Iris pigment epithelial cell (primary cell): ENCODE measurements around the gene MRPL20.

Source experiments
- DNase-seq: peaks from one replicate; pipeline ENCODE4 v3.0.0-alpha.2; 2011; ENCODE audit warnings: low read depth

The MRPL20 gene

DNA sequence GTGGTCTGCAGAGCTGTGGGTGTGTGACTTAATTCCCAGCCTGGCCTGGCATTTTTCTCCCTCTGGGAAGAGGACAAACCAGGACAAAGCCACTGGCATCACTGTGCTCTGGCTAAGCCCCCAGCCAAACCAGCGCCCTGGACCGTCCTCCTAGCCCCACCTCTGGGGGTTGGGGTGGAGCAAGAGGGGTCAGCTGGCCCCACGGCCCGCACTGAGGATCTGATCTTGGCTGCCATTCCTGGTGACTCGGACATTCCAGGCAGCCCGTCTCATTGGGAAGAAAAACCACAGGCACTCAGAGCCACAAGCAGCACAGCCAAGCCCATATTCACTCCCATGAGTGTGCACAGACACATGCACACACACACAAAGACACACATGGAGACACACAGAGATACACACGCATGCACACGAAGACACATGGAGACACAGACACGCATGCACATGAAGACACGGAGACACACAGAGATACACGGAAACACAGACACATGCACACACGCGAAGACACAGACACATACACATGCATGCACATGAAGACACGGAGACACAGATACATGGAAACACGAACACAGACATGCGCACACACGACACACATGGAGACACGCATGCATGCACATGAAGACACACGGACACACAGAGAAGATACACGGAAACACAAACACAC lies 46.5 kb downstream of the MRPL20 start:
- DNase-seq = peak; percentile 94

DNA sequence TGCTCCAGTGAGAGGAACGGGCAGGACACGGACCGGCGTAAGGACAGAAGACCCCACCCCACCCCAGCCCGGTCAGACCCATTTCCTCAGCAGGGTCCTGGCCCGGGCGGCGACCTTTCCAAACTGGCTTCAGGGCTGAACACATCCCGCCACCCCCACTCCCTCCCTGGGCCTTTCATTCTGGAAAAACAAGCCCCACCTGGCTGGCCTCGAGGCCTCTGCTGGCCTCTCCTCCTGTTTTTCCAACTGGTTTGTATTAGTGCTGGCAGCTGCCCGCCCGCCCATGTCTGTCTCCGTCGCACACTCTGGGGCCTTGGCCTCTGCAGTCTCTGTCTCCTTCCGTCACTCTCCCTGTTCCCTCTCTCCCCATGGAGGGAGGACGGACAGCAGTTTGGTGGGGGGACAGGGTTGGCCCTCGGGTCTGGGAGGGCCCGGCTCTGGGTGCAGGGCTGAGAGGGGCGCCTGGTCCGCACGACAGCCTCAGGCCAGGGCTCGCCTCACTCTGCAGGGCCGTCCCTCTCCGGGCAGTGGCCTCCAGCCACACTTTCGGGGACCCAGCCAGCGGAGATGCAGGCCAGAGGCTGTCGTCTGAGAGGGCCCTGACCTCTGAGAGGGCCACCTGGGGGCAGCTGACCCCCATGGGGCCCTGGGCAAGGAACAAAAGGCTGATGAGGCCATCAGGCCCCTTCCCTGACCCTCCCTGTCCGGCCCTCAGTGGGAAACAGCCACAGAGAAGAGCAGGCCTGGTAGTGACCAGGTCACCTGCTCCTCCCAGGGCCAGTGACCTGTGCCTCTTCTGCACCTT lies 47.2 kb downstream of the MRPL20 start:
- no peak for DNase-seq

DNA sequence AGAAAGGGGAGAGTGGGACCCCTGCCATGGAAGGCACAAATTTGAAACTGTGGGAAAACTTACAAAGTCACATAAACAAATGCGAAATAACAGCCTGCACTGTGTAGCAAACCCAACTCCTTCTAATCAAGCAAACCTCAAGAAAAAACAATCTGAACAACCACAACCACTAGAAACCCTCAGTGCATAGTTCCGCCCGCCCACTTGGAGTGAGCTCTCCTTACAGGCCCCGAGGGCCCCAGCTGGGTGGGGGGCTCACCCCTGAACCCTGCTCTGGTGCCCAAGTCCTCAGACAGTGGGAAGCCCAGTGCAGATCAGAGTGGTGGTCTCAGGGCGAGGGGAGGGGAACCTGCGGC lies 47.8 kb downstream of the MRPL20 start:
- DNase-seq = peak; percentile 79

DNA sequence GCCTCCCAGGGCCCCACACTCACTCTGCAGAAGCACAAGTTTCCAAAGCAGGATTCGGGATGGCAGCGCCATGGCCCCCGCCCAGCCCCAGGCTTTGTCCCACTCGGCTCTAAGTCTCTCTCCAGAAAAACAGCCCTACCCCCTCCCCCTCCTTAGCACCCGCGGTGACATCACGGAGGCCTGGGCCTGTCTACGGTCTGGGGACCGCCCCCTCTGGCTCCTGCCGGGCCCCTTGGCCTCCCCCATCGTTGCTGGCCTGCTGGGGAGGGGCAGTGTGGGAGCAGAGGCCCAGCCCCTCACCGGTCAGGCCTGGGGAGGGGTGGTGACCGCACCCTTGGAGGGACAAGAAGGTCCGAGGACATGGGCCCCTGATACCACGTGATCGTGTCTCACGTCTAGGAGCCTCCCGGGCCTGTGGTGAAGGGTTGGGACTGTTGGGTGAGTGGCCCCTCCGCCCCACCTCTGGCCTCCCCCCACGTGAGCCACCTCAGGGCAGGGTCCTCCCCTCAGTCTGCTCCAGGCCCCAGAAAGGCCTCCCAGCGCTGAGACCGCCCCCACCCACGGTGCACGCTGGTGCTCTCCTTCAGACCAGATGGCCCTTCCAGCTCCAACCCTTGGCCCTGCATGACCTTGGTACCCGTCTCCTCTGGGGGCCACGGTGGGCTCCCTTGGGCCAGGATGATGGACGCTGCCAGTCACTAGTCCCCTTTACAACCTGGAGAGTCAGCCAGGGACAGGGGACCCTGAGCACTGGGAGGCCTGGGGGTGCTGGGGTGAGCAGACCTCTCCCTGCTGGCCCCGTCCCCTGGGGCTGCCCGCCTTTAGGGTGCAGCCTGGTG lies 48.4 kb downstream of the MRPL20 start, which contains the start of gene MXRA8:
TSS of gene MXRA8 (minus strand) at position 123 of the 839 bp plus-strand sequence. CDS start at position 72, 51 bp downstream.
- peak; percentile 63 for DNase-seq

DNA sequence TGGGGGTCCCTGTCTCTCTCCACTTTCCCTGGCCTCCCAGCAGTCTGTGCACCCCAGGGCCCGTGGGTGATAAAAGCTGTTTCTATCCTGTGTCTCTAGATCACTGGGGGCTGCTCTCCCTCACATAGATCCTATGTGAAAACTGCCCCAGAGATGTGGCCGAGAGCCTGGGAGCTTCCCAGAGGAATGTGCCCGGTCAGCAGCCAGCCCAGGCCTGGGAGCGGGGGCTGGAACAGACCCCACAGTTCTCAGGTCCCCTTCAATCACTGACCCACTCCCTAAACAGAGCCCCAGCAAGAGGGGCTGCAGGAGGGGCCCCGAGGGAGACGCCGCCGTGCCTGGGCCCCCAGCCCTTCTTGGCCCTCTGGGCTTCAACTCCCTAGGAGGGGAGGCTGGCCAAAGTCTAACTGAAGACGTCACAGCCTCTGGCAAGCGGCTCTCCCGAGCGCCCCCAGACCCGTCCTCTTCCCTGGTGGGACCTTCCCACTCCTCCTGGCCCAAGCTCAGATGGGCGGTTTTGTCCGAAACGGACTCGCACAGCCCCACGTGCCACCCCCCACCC lies 49.1 kb downstream of the MRPL20 start:
- DNase-seq = no peak

DNA sequence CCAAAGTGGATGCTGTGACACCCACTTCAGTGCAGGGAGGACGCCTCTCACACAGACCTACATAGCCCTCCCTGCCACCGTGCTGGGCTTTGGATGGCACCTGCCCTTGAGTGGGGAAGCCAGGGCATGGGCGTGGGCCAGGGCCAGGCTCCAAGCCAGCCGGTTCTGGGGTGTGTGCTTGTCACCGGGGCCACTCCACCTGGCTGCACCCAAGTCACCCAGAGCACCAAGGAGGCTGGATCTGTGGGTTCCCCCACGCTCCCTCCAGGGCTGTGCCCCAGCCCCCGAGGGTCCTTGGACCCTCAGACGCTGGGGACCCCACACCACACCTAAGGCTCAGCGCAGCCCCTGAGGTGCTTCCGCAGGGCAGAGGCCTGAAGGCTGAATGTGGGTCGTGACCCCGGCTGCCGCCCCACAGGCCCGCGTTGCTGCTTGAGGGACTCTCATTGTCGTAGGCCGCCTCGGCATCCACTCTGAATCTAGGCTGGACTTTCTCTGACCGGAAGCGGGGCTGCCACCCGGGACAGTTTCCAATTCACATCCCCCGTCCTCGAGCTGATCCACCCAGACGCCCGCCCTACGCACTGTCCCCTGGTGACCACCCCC lies 50.2 kb downstream of the MRPL20 start:
- no peak for DNase-seq

DNA sequence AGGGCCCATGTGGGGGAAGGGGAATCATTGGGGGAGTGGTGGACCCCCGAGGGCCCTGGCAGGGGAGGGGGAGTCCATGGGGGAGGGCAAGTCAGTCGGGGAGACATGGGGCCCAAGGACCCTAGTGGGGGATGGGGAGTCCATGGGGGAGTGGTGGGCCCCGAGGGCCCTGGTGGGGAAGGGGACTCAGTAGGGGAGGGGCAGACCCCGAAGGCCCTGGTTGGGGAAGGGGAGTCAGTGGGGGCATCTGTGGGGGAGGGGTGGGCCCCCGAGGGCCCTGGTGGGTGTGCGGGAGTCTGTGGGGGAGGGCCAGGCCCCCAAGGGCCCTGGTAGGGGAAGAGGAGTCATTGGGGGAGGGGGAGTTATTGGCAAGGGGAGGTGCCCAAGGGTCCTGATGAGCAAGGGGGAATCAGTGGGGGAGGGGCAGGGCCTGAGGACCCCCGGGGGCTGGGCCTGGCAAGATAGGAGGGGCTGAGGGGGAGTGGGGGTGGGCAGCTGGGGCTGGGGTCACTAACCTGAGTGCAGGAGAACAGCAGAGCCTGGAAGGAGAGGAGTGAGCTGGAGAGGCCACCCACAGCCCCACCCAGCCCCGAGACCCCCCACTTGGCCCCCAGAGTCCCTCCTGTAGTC lies 50.8 kb downstream of the MRPL20 start:
- no peak for DNase-seq

DNA sequence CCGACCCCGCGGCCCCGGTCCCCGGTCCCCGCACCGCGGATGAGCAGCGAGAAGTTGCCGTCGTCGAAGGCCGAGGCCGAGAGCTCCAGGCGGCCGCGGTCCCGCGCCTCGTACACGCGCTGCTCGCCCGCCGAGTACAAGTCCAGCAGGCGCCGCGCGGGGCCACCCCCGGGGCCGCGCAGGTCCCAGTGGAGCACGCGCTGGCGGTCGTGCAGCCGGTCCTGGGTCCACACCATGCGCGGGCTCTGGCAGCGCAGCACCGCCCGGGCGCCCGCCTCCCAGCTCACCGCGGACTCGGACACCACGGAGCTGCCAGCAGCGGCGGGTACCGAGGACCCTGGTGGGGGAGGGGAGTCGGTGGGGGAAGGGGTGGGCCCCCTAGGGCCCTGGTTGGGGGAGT lies 51.7 kb downstream of the MRPL20 start:
- peak; percentile 63 for DNase-seq

DNA sequence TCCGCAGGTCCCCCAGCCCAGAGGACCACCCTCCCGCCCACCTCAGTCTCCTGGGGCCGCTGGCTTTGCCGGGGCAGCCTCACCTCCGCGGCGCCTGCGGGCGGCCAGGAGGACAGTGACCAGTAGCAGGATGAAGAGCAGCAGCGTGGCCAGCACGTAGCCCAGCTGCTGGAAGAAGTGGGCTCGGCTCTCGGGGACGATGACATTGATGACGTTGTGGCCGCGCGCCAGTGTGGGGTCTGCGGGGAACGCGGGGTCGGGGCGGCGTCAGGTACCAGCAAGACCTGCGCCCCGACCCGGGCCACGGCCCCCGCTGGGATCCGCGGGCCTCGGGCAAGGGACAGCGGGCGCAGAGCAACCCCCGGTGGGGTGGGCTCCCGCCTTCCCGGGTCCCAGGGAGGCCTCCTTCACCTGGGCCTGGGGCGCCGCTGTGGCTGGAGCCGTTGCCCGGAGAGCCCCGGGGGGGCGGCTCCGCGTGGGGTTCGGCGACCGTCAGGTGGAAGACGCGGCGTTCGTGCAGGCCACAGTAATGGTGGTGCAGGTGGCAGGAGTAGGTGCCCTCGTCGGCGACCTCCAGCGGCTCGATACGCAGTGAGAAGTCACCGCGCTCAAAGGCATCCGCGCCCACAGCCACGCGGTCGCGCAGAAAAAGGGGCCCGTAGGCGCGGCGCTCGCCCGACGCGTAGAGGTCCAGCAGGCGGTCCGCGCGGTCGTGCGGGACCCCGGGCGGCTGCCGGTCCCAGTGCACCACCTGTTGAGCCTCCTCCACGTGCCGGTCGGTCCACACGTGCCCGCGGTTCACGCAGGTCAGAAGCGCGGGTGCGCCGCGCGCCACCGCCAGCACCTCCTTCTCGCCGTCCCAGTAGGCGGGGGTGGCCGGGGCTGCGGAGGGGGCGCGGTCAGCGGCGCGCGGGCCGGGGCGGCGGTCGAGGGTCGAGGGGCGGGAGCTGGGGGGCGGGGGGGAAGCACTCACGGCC lies 52.5 kb downstream of the MRPL20 start:
- no peak for DNase-seq

DNA sequence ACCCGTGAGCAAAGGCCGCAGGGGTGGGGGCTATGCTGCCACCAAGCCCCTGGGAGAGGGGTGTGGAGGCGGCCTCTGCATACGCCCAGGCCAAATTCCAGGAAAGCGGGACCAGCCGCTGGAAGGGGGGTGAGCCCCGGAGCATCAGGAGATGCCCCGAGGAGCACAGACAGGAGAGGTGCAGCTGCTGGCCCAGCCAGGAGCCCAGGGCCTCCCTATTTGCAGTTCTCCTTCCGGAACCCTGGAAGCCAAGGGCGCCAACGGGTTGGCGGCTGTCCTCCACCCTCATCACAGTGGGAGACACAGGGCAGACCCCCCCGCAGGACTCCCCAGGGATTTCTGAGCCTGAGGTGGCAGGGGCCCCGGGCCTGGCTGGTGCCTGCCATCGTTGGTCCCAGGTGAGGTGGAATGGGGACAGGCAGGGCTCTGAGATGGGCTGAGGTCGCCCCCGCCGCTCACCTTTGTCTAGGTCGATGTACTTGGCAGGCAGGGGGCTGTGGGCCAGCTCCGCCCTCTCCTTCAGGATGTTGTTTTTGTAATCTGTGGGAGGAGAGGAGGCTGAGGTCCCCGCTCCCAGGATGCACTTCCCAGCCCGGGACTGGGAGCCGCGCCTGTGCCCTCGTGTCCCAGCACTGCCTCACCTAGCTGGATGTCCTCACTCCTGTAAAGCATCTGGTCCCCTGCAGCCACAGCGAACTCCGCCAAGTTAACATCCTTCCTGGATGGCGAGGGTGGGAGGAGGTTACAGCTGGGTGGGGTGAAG lies 53.5 kb downstream of the MRPL20 start:
- no peak for DNase-seq

DNA sequence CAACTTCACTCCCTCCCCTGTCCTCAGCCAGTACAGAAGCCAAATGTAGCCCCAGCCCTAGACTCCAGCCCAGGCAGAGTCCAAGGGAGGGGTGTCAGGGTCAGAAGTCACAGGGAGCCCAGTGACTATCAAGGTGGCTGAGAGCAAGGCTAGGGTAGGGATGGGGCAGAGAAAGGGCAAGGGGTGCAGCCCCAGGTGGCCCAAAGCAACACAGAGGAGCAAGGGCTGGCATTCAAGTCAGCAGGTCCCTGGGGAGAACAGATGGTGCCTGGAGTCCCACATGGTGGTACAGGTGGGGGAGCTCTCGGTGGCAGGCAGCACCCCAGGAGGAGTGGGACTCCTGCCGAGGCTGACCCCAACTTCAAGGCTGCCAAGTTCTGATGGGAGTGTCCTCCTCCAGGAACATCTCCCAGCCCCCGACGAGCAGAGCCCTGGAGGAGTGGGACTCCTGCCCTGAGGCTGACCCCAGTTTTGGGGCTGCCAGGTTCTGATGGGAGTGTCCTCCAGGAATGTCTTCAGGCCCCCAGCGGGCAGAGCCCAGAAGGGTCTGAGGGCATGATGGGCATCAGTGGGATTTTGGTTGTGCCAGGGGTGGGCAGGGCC lies 54.2 kb downstream of the MRPL20 start:
- no peak for DNase-seq
